Stimulated activated CD8-positive, alpha-beta memory T cell treated with anti-CD3 and anti-CD28 coated beads, Interleukin-12 subunit alpha, Interleukin-12 subunit beta, amount 100 ng/mL, for 1 hour (primary cell): ENCODE data around the gene GRK4.
"Not testable (repeated sequence)": the region's sequence is repeated elsewhere in the genome, so short reads cannot be mapped to it uniquely, and the experiment has no call there.

Source experiments
- DNase-seq: peaks from one replicate; pipeline ENCODE4 v3.0.0-alpha.2; 2020; ENCODE audit warnings: low read depth

GRK4 gene

GRCh38 chr4:3041192-3042142 is 78.1 kb downstream of the GRK4 start:
- no peak for DNase-seq

GRCh38 chr4:3042226-3042625 is 78.9 kb downstream of the GRK4 start:
- no peak for DNase-seq

- no peak for DNase-seq
Observed at GRCh38 chr4:3043282-3044020, 80.1 kb downstream of the GRK4 start.

- DNase-seq, result peak; percentile 54
Observed at GRCh38 chr4:3044870-3045819, 81.8 kb downstream of the GRK4 start.

GRCh38 chr4:3046162-3046561 is 82.8 kb downstream of the GRK4 start:
- DNase-seq, result no peak

- no peak for DNase-seq
Observed at GRCh38 chr4:3046623-3047022, 83.3 kb downstream of the GRK4 start.

- DNase-seq, result peak; percentile 44
Observed at GRCh38 chr4:3047464-3048286, 84.3 kb downstream of the GRK4 start.

GRCh38 chr4:3051141-3051897 is 87.9 kb downstream of the GRK4 start:
- not testable (repeated sequence) for DNase-seq

- no peak for DNase-seq
Observed at GRCh38 chr4:3054169-3054759, 90.9 kb downstream of the GRK4 start.

- no peak for DNase-seq
Observed at GRCh38 chr4:3059943-3060342, 96.6 kb downstream of the GRK4 start.

GRCh38 chr4:3060946-3061345 is 97.6 kb downstream of the GRK4 start:
- no peak for DNase-seq

- no peak for DNase-seq
Observed at GRCh38 chr4:3062471-3062870, 99.1 kb downstream of the GRK4 start.

- no peak for DNase-seq
Observed at GRCh38 chr4:3065551-3065950, 102.2 kb downstream of the GRK4 start.

- no peak for DNase-seq
Observed at GRCh38 chr4:3066836-3067400, 103.5 kb downstream of the GRK4 start.

- no peak for DNase-seq
Observed at GRCh38 chr4:3067473-3068001, 104.2 kb downstream of the GRK4 start.

- DNase-seq, result no peak
Observed at GRCh38 chr4:3069661-3070199, 106.4 kb downstream of the GRK4 start.

- no peak for DNase-seq
Observed at GRCh38 chr4:3070709-3071500, 107.5 kb downstream of the GRK4 start.

- DNase-seq, result no peak
Observed at GRCh38 chr4:3071811-3072210, 108.4 kb downstream of the GRK4 start.
